DMS53 treated with DMSO at 0.1 percent for 48 hours (cell line): ENCODE results near the gene ACP6.
A peak's percentile ranks its signal among the peaks of the same experiment; 100 is the strongest.

Experiments used
- DNase-seq: peaks from one replicate; lab custom pipeline; 2025; ENCODE audit not compliant: unreplicated experiment; lab: John Stamatoyannopoulos, UW

Gene ACP6

GRCh38 chr1:147652306-147652705, 18.0 kb downstream of the ACP6 start:
- no peak for DNase-seq

- no peak for DNase-seq
These were observed 18.9 kb downstream of the ACP6 start for GRCh38 chr1:147651466-147651865.

- no peak for DNase-seq
These were observed 21.4 kb downstream of the ACP6 start for GRCh38 chr1:147648933-147649332.

- DNase-seq, result no peak
These were observed 22.3 kb downstream of the ACP6 start for GRCh38 chr1:147647796-147648633.

- DNase-seq, result no peak
These were observed 26.4 kb downstream of the ACP6 start for GRCh38 chr1:147643974-147644373.

- DNase-seq, result peak; percentile 55
These were observed 28.4 kb downstream of the ACP6 start for GRCh38 chr1:147641695-147642592.

- no peak for DNase-seq
These were observed 29.0 kb downstream of the ACP6 start for GRCh38 chr1:147641291-147641690.

GRCh38 chr1:147640553-147641165, 29.7 kb downstream of the ACP6 start:
- DNase-seq, result peak; percentile 85

GRCh38 chr1:147636314-147636713, 34.0 kb downstream of the ACP6 start:
- no peak for DNase-seq

GRCh38 chr1:147635342-147635741, 35.0 kb downstream of the ACP6 start:
- no peak for DNase-seq

- no peak for DNase-seq
These were observed 35.7 kb downstream of the ACP6 start for GRCh38 chr1:147634645-147635044.

GRCh38 chr1:147633759-147634158, 36.6 kb downstream of the ACP6 start:
- no peak for DNase-seq

- DNase-seq, result no peak
These were observed 38.5 kb downstream of the ACP6 start for GRCh38 chr1:147631839-147632238.

- DNase-seq, result no peak
These were observed 39.9 kb downstream of the ACP6 start for GRCh38 chr1:147630447-147630846.

- DNase-seq, result no peak
These were observed 40.3 kb downstream of the ACP6 start for GRCh38 chr1:147630022-147630421.

- DNase-seq, result no peak
These were observed 41.9 kb downstream of the ACP6 start for GRCh38 chr1:147628441-147628840.

- peak; percentile 69 for DNase-seq
These were observed 42.8 kb downstream of the ACP6 start for GRCh38 chr1:147627435-147628110.

GRCh38 chr1:147626739-147627138, 43.6 kb downstream of the ACP6 start:
- peak; percentile 75 for DNase-seq

GRCh38 chr1:147626291-147626690, 44.0 kb downstream of the ACP6 start:
- no peak for DNase-seq

GRCh38 chr1:147625362-147625995, 44.8 kb downstream of the ACP6 start:
- no peak for DNase-seq
